Measurements from ENCODE around the gene TGOLN2. TPM values are rescaled to one million over a fixed set of nuclear protein-coding genes. Genes with fewer than 3 reads are reported as not detected.
"Not testable (repeated sequence)": the region's sequence is repeated elsewhere in the genome, so short reads cannot be mapped to it uniquely, and the experiment has no call there.

TGOLN2 gene
- total RNA-seq, 1 experiment from 2014 or later: 171 TPM

- Mint-ChIP-seq H3K9me3 (ENCODE audit: low read depth, unreplicated experiment) (no peaks in the 10 kb centered on the region), H3K4me1 (ENCODE audit: low read depth, unreplicated experiment) (peaks cover 8% of the 10 kb centered on the region), H3K4me3 (ENCODE audit: low read depth, unreplicated experiment) (peak overlapping the region; percentile 89), H3K36me3 (ENCODE audit: insufficient read depth, unreplicated experiment) (peaks cover 74% of the 10 kb centered on the region), H3K27ac (ENCODE audit: unreplicated experiment) (peak overlapping the region; percentile 95), H3K27me3 (ENCODE audit: unreplicated experiment) (no peaks in the 10 kb centered on the region)
- BruUV-seq (replicated peaks): TSS peak; percentile 43
- no peak for DNase-seq
- TF ChIP-seq, protein P1, sequence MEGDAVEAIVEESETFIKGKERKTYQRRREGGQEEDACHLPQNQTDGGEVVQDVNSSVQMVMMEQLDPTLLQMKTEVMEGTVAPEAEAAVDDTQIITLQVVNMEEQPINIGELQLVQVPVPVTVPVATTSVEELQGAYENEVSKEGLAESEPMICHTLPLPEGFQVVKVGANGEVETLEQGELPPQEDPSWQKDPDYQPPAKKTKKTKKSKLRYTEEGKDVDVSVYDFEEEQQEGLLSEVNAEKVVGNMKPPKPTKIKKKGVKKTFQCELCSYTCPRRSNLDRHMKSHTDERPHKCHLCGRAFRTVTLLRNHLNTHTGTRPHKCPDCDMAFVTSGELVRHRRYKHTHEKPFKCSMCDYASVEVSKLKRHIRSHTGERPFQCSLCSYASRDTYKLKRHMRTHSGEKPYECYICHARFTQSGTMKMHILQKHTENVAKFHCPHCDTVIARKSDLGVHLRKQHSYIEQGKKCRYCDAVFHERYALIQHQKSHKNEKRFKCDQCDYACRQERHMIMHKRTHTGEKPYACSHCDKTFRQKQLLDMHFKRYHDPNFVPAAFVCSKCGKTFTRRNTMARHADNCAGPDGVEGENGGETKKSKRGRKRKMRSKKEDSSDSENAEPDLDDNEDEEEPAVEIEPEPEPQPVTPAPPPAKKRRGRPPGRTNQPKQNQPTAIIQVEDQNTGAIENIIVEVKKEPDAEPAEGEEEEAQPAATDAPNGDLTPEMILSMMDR (IDR thresholded peaks at IDR 0.05; ENCODE audit: unreplicated experiment): no peak
- intact Hi-C loops (cut with micrococcal nuclease; ENCODE audit: unreplicated experiment): no loop called here
- CTCF ChIA-PET: interaction anchor here (0.7 to 1.6 kb wide), 3 partner anchors 28 to 1713 kb away, joined by 3 to 6 read pairs (median 5); partner anchors contain the start of genes ELMOD3 and RETSAT
Observed at GRCh38 chr2:85326406-85327159, 1.2 kb downstream of the TGOLN2 start.

- Mint-ChIP-seq H3K27me3 (ENCODE audit: unreplicated experiment) (no peaks in the 10 kb centered on the region), H3K4me3 (ENCODE audit: low read depth, unreplicated experiment) (peak overlapping the region; percentile 89), H3K27ac (ENCODE audit: unreplicated experiment) (peak overlapping the region; percentile 63), H3K4me1 (ENCODE audit: low read depth, unreplicated experiment) (peaks cover 16% of the 10 kb centered on the region), H3K9me3 (ENCODE audit: low read depth, unreplicated experiment) (no peaks in the 10 kb centered on the region), H3K36me3 (ENCODE audit: insufficient read depth, unreplicated experiment) (peaks cover 84% of the 10 kb centered on the region)
- intact Hi-C loops (cut with micrococcal nuclease; ENCODE audit: unreplicated experiment): no loop called here
- CTCF ChIA-PET: interaction anchor here (0.8 to 1.0 kb wide), 2 partner anchors 26 to 59 kb away, joined by 3 to 5 read pairs; no protein-coding TSS in a partner anchor
- BruUV-seq (replicated peaks): no TSS peak
- no peak for DNase-seq
- TF ChIP-seq, protein P1 (IDR thresholded peaks at IDR 0.05; ENCODE audit: unreplicated experiment): no peak
Observed at GRCh38 chr2:85325466-85325811, 2.4 kb downstream of the TGOLN2 start.

GRCh38 chr2:85324639-85325465 lies 2.9 kb downstream of the TGOLN2 start:
- H3K27me3 Mint-ChIP-seq (ENCODE audit: unreplicated experiment): no peaks in the 10 kb centered on the region
- H3K4me3 Mint-ChIP-seq (ENCODE audit: low read depth, unreplicated experiment): peak overlapping the region; percentile 89
- no peaks in the 10 kb centered on the region for H3K9me3 Mint-ChIP-seq (ENCODE audit: low read depth, unreplicated experiment)
- H3K27ac Mint-ChIP-seq (ENCODE audit: unreplicated experiment): peak overlapping the region; percentile 63
- peaks cover 17% of the 10 kb centered on the region for H3K4me1 Mint-ChIP-seq (ENCODE audit: low read depth, unreplicated experiment)
- peaks cover 89% of the 10 kb centered on the region for H3K36me3 Mint-ChIP-seq (ENCODE audit: insufficient read depth, unreplicated experiment)
- no TSS peak for BruUV-seq (replicated peaks)
- intact Hi-C loops (cut with micrococcal nuclease; ENCODE audit: unreplicated experiment): no loop called here
- CTCF ChIA-PET: interaction anchor here (0.7 to 1.0 kb wide), 3 partner anchors 26 to 348 kb away, joined by 3 to 5 read pairs (median 3); no protein-coding TSS in a partner anchor
- TF ChIP-seq, protein P1 (IDR thresholded peaks at IDR 0.05; ENCODE audit: unreplicated experiment): no peak
- DNase-seq: peak; percentile 38

DNA sequence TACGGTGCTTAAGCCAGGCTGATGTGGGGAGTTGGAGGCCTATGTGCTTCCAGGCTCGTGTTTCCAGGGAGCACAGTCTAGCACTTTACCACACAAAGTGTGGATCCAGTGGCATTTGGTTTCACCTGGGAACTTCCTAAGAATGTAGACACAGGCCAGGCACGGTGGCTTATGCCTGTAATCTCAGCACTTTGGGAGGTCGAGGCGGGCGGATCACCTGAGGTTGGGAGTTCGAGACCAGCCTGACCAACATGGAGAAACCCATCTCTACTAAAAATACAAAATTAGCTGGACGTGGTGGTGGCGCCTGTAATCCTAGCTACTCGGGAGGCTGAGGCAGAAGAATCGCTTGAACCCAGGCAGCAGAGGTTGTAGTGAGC lies 3.8 kb downstream of the TGOLN2 start:
- H3K36me3 Mint-ChIP-seq (ENCODE audit: insufficient read depth, unreplicated experiment): peaks cover 98% of the 10 kb centered on the region
- BruUV-seq (replicated peaks); DNase-seq; H3K27ac Mint-ChIP-seq (ENCODE audit: unreplicated experiment); H3K9me3 Mint-ChIP-seq (ENCODE audit: low read depth, unreplicated experiment); H3K27me3 Mint-ChIP-seq (ENCODE audit: unreplicated experiment); CTCF ChIA-PET; intact Hi-C loops (cut with micrococcal nuclease; ENCODE audit: unreplicated experiment): not testable (repeated sequence)
- peaks cover 17% of the 10 kb centered on the region for H3K4me1 Mint-ChIP-seq (ENCODE audit: low read depth, unreplicated experiment)
- peak overlapping the region; percentile 13 for H3K4me3 Mint-ChIP-seq (ENCODE audit: low read depth, unreplicated experiment)
